MM.1S (cell line): ENCODE results near the gene SULT1A3.
"Not testable (repeated sequence)": the region's sequence is repeated elsewhere in the genome, so short reads cannot be mapped to it uniquely, and the experiment has no call there.

Experiments
- DNase-seq: peaks from one replicate; pipeline ENCODE4 v3.0.0-alpha.2; 2015
- H2AFZ ChIP-seq: fragments of 300-600 bp; sonication (generic); 2 replicates; pipeline ENCODE4 v1.6.0; 2016; ENCODE audit warnings: antibody characterized with exemption, low read length
- H3F3A ChIP-seq: fragments of 300-600 bp; sonication (generic); 2 replicates; pipeline ENCODE4 v1.6.1; 2016; ENCODE audit warnings: mild to moderate bottlenecking, antibody characterized with exemption, low read length, moderate library complexity, mixed read lengths; ENCODE audit not compliant: insufficient read depth
- H3K27ac ChIP-seq: fragments of 300-600 bp; sonication (generic); 2 replicates; pipeline ENCODE4 v1.5.1; 2016; ENCODE audit warnings: mild to moderate bottlenecking, low read length
- H3K27me3 ChIP-seq: fragments of 300-600 bp; sonication (generic); replicated peaks from 2 replicates; pipeline ENCODE4 v1.6.0; 2016; ENCODE audit warnings: low read length; ENCODE audit not compliant: insufficient read depth
- H3K36me3 ChIP-seq: fragments of 300-600 bp; sonication (generic); replicated peaks from 2 replicates; pipeline ENCODE4 v1.6.1; 2016; ENCODE audit warnings: mild to moderate bottlenecking, low read length, mixed read lengths; ENCODE audit not compliant: insufficient read depth
- H3K4me1 ChIP-seq: fragments of 300-600 bp; sonication (generic); 2 replicates; pipeline ENCODE4 v1.6.1; 2016; ENCODE audit warnings: low read length, mixed read lengths
- H3K4me2 ChIP-seq: fragments of 300-600 bp; sonication (generic); 2 replicates; pipeline ENCODE4 v1.6.0; 2016; ENCODE audit warnings: low read depth, low read length
- H3K4me3 ChIP-seq: fragments of 300-600 bp; sonication (generic); 2 replicates; pipeline ENCODE4 v1.5.1; 2016; ENCODE audit warnings: low read length, mixed read lengths
- H3K79me2 ChIP-seq: fragments of 300-600 bp; sonication (generic); 2 replicates; pipeline ENCODE4 v1.6.1; 2016; ENCODE audit warnings: mixed run types, low read length, mixed read lengths
- H3K9ac ChIP-seq: fragments of 300-600 bp; sonication (generic); 2 replicates; pipeline ENCODE4 v1.6.1; 2016; ENCODE audit warnings: low read length, mixed read lengths
- H3K9me2 ChIP-seq: fragments of 300-600 bp; sonication (generic); replicated peaks from 2 replicates; pipeline ENCODE4 v1.6.1; 2016; ENCODE audit warnings: mild to moderate bottlenecking, low read length, mixed read lengths; ENCODE audit not compliant: insufficient read depth
- H3K9me3 ChIP-seq: fragments of 300-600 bp; sonication (generic); replicated peaks from 2 replicates; pipeline ENCODE4 v1.6.1; 2016; ENCODE audit warnings: mild to moderate bottlenecking, low read length, mixed read lengths; ENCODE audit not compliant: insufficient read depth
- H4K20me1 ChIP-seq: fragments of 300-600 bp; sonication (generic); 2 replicates; pipeline ENCODE4 v1.6.1; 2016; ENCODE audit warnings: mild to moderate bottlenecking, low read length, moderate library complexity, mixed read lengths; ENCODE audit not compliant: insufficient read depth
- CTCF ChIP-seq: fragments of 300-600 bp; sonication (generic); IDR thresholded peaks from 2 replicates; pipeline ENCODE4 v1.5.1; 2016; ENCODE audit warnings: antibody characterized with exemption, low read length, mixed read lengths
- EZH2 ChIP-seq: fragments of 300-600 bp; sonication (generic); optimal IDR thresholded peaks from 2 replicates; pipeline ENCODE3; 2017; ENCODE audit warnings: low read depth, mild to moderate bottlenecking, antibody characterized with exemption, low read length, mixed read lengths
- EZH2phosphoT487 ChIP-seq: fragments of 300-600 bp; sonication (generic); IDR thresholded peaks from 2 replicates; pipeline ENCODE4 v1.6.1; 2018; ENCODE audit warnings: antibody characterized with exemption, low read length

SULT1A3 gene

GRCh38 chr16:30157214-30157613, 41.8 kb upstream of the SULT1A3 start:
- no peak for DNase-seq
- Histone ChIP-seq H4K20me1 (no peaks in the 10 kb centered on the region), H2AFZ (no peak overlapping the region), H3K4me3 (no peak overlapping the region), H3K4me2 (no peak overlapping the region), H3K27ac (no peak overlapping the region), H3K9me2 (no peaks in the 10 kb centered on the region), H3K79me2 (no peaks in the 10 kb centered on the region), H3K27me3 (no peaks in the 10 kb centered on the region), H3K36me3 (no peaks in the 10 kb centered on the region), H3F3A (peaks cover 7% of the 10 kb centered on the region; the same call in 1 of the 2 replicates), H3K4me1 (no peaks in the 10 kb centered on the region), H3K9me3 (no peaks in the 10 kb centered on the region), H3K9ac (no peak overlapping the region)
- TF ChIP-seq EZH2 (no peak), CTCF (no peak), EZH2phosphoT487 (no peak)

GRCh38 chr16:30163538-30163937, 35.5 kb upstream of the SULT1A3 start:
- no peaks in the 10 kb centered on the region for H3K27me3 ChIP-seq
- no peaks in the 10 kb centered on the region for H3K36me3 ChIP-seq
- no peak overlapping the region for H3K4me2 ChIP-seq
- TF ChIP-seq EZH2phosphoT487: no peak
- no peak for DNase-seq
- H3K9me3 ChIP-seq: no peaks in the 10 kb centered on the region
- H3K79me2 ChIP-seq: no peaks in the 10 kb centered on the region
- 0 out of 2 replicates have a peak, but pooled peaks cover 7% of the 10 kb centered on the region for H3K4me1 ChIP-seq
- H3K4me3 ChIP-seq: no peak overlapping the region
- H4K20me1 ChIP-seq: no peaks in the 10 kb centered on the region
- no peak overlapping the region for H3K9ac ChIP-seq
- no peaks in the 10 kb centered on the region for H3K9me2 ChIP-seq
- H3F3A ChIP-seq: peaks cover 10% of the 10 kb centered on the region; the same call in 1 of the 2 replicates
- H2AFZ ChIP-seq: no peak overlapping the region
- H3K27ac ChIP-seq: no peak overlapping the region

GRCh38 chr16:30166202-30166902, 32.7 kb upstream of the SULT1A3 start:
- Histone ChIP-seq H3K27me3 (no peaks in the 10 kb centered on the region), H3K36me3 (no peaks in the 10 kb centered on the region), H3K9me2 (no peaks in the 10 kb centered on the region), H3K4me3 (no peak overlapping the region), H3K4me2 (0 out of 2 replicates have a peak overlapping the region, but pooled peaks have one; percentile 10), H3K27ac (no peak overlapping the region; the same call in 1 of the 2 replicates), H3F3A (peaks cover 6% of the 10 kb centered on the region; the same call in 1 of the 2 replicates), H2AFZ (no peak overlapping the region), H3K9me3 (no peaks in the 10 kb centered on the region), H3K79me2 (no peaks in the 10 kb centered on the region), H3K9ac (no peak overlapping the region), H3K4me1 (0 out of 2 replicates have a peak, but pooled peaks cover 7% of the 10 kb centered on the region), H4K20me1 (no peaks in the 10 kb centered on the region)
- TF ChIP-seq EZH2: no peak
- no peak for TF ChIP-seq EZH2phosphoT487
- no peak for TF ChIP-seq CTCF
- DNase-seq: peak; percentile 53

GRCh38 chr16:30168746-30169145, 30.3 kb upstream of the SULT1A3 start:
- H3K4me2 ChIP-seq, DNase-seq, H3K36me3 ChIP-seq, H3K27ac ChIP-seq, H3K9me3 ChIP-seq, H3K4me3 ChIP-seq, H3K4me1 ChIP-seq, H3K79me2 ChIP-seq, H3K27me3 ChIP-seq, H2AFZ ChIP-seq, H4K20me1 ChIP-seq, H3K9me2 ChIP-seq, H3F3A ChIP-seq, H3K9ac ChIP-seq: not testable (repeated sequence)

- H3K9ac ChIP-seq, H3K4me2 ChIP-seq, H4K20me1 ChIP-seq, H3K4me1 ChIP-seq, H3F3A ChIP-seq, H2AFZ ChIP-seq, H3K9me3 ChIP-seq, H3K4me3 ChIP-seq, H3K27ac ChIP-seq, DNase-seq, H3K36me3 ChIP-seq, H3K27me3 ChIP-seq, H3K79me2 ChIP-seq, H3K9me2 ChIP-seq: not testable (repeated sequence)
Measured at GRCh38 chr16:30169416-30169815, 29.6 kb upstream of the SULT1A3 start.

GRCh38 chr16:30170145-30170544, 28.9 kb upstream of the SULT1A3 start:
- not testable (repeated sequence) for DNase-seq, H3K4me2 ChIP-seq, H3F3A ChIP-seq, H3K9me2 ChIP-seq, H4K20me1 ChIP-seq, H2AFZ ChIP-seq, H3K4me3 ChIP-seq, H3K9ac ChIP-seq, H3K79me2 ChIP-seq, H3K4me1 ChIP-seq, H3K9me3 ChIP-seq, H3K27me3 ChIP-seq, H3K36me3 ChIP-seq, H3K27ac ChIP-seq
